Loucy (cell line): ENCODE data around the gene CPXM2.

Source experiments
- H2AFZ ChIP-seq: fragments of 200-600 bp; sonication (generic); 2 replicates; pipeline ENCODE4 v1.6.0; 2016; ENCODE audit warnings: antibody characterized with exemption, mild to moderate bottlenecking, low read length, moderate library complexity
- H3F3A ChIP-seq: fragments of 200-600 bp; 2 replicates; pipeline ENCODE4 v1.6.0; 2016; ENCODE audit warnings: antibody characterized with exemption, low read depth, mild to moderate bottlenecking
- H3K27me3 ChIP-seq: fragments of 200-600 bp; sonication (generic); 2 replicates; pipeline ENCODE4 v1.6.1; 2014; ENCODE audit warnings: low read length, mild to moderate bottlenecking; ENCODE audit not compliant: insufficient read depth, poor library complexity, severe bottlenecking
- H3K36me3 ChIP-seq: fragments of 200-600 bp; sonication (generic); 2 replicates; pipeline ENCODE4 v1.6.1; 2016; ENCODE audit warnings: low read length; ENCODE audit not compliant: insufficient read depth
- H3K4me1 ChIP-seq: fragments of 200-600 bp; sonication (generic); 2 replicates; pipeline ENCODE4 v1.5.1; 2014; ENCODE audit warnings: low read length, mild to moderate bottlenecking; ENCODE audit not compliant: insufficient read depth, poor library complexity, severe bottlenecking
- H3K4me2 ChIP-seq: fragments of 200-600 bp; sonication (generic); 2 replicates; pipeline ENCODE4 v1.6.0; 2014; ENCODE audit warnings: antibody characterized with exemption, low read length, low read depth, mild to moderate bottlenecking; ENCODE audit not compliant: poor library complexity, severe bottlenecking
- H3K4me3 ChIP-seq: fragments of 200-600 bp; sonication (generic); 2 replicates; pipeline ENCODE4 v1.5.1; 2014; ENCODE audit warnings: low read length, mild to moderate bottlenecking, mixed read lengths; ENCODE audit not compliant: poor library complexity, severe bottlenecking
- H3K79me2 ChIP-seq: fragments of 200-600 bp; sonication (generic); 2 replicates; pipeline ENCODE4 v1.6.1; 2014; ENCODE audit warnings: low read length; ENCODE audit not compliant: insufficient read depth
- H3K9ac ChIP-seq: fragments of 200-600 bp; sonication (generic); 2 replicates; pipeline ENCODE4 v1.6.0; 2014; ENCODE audit warnings: mild to moderate bottlenecking, low read depth, low read length, moderate library complexity; ENCODE audit not compliant: poor library complexity, severe bottlenecking
- H3K9me2 ChIP-seq: fragments of 200-600 bp; sonication (generic); replicated peaks from 2 replicates; pipeline ENCODE4 v1.6.1; 2016; ENCODE audit warnings: low read depth, low read length, mixed read lengths
- H3K9me3 ChIP-seq: fragments of 200-600 bp; sonication (generic); 2 replicates; pipeline ENCODE4 v1.6.1; 2014; ENCODE audit warnings: mild to moderate bottlenecking, antibody characterized with exemption, low read length, low read depth; ENCODE audit not compliant: insufficient read depth
- H4K20me1 ChIP-seq: fragments of 200-600 bp; sonication (generic); 2 replicates; pipeline ENCODE4 v1.6.0; 2014; ENCODE audit warnings: antibody characterized with exemption, low read length, mild to moderate bottlenecking; ENCODE audit not compliant: insufficient read depth, poor library complexity, severe bottlenecking
- EZH2phosphoT487 ChIP-seq: fragments of 200-600 bp; IDR thresholded peaks from 2 replicates; pipeline ENCODE4 v1.6.1; 2018; ENCODE audit warnings: antibody characterized with exemption, mild to moderate bottlenecking, moderate library complexity, borderline replicate concordance
- TF ChIP-seq, protein P1 (sequence below): fragments of 200-600 bp; sonication (generic); conservative IDR thresholded peaks from 2 replicates; pipeline ENCODE4 v1.5.1; 2014; ENCODE audit warnings: mild to moderate bottlenecking, antibody characterized with exemption, low read length

Gene CPXM2

DNA sequence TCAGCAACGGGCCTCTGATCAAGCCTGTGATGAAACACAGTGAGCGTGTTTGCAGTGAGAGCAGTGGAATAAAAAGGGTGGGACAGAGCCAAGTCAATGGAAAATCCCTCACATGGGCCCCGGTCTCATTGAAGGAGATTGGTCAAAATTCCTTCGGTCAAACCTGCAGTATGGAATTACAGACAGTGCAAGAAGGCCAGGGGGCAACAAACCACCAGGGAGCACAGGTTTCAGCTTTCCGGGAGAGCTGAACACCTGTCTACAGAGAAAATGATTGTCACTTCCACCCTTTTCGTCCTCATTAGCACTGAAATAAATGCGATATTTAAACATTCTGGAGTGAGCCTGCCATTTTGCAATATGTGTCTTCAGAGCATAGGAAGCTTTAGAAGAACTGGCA lies 132.6 kb downstream of the CPXM2 start:
- H3K9me3 ChIP-seq: no peaks in the 10 kb centered on the region; the same call in 1 of the 2 replicates
- no peaks in the 10 kb centered on the region for H3K79me2 ChIP-seq
- no peaks in the 10 kb centered on the region for H3K4me1 ChIP-seq
- no peak overlapping the region for H3K4me3 ChIP-seq
- no peaks in the 10 kb centered on the region for H3K9me2 ChIP-seq
- TF ChIP-seq, protein P1, sequence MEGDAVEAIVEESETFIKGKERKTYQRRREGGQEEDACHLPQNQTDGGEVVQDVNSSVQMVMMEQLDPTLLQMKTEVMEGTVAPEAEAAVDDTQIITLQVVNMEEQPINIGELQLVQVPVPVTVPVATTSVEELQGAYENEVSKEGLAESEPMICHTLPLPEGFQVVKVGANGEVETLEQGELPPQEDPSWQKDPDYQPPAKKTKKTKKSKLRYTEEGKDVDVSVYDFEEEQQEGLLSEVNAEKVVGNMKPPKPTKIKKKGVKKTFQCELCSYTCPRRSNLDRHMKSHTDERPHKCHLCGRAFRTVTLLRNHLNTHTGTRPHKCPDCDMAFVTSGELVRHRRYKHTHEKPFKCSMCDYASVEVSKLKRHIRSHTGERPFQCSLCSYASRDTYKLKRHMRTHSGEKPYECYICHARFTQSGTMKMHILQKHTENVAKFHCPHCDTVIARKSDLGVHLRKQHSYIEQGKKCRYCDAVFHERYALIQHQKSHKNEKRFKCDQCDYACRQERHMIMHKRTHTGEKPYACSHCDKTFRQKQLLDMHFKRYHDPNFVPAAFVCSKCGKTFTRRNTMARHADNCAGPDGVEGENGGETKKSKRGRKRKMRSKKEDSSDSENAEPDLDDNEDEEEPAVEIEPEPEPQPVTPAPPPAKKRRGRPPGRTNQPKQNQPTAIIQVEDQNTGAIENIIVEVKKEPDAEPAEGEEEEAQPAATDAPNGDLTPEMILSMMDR: no peak
- TF ChIP-seq EZH2phosphoT487: no peak
- no peaks in the 10 kb centered on the region for H3K36me3 ChIP-seq
- no peaks in the 10 kb centered on the region for H3F3A ChIP-seq
- H4K20me1 ChIP-seq: no peaks in the 10 kb centered on the region
- no peak overlapping the region for H2AFZ ChIP-seq
- no peak overlapping the region for H3K9ac ChIP-seq
- no peaks in the 10 kb centered on the region for H3K27me3 ChIP-seq
- H3K4me2 ChIP-seq: no peak overlapping the region

DNA sequence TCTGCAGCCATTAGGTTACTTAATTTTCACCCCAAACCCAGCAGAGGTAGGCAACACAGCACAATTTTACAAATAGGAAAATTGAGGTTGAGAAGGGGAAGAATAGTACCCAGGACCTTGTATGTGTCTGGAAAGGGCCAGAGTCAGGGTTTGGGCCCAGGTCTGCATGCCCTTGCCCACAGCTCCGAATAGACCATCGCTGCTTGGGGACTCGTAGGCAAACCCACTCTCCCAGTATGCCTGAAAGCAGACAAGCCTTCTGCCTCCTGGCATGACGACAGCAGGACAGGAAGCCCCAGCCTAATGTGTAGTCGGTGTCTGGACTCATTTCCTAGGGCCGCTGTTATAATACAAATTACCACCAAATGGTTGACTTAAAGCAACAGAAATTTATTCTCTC lies 133.8 kb downstream of the CPXM2 start:
- Histone ChIP-seq H3F3A (no peaks in the 10 kb centered on the region), H3K36me3 (no peaks in the 10 kb centered on the region), H3K9me3 (no peaks in the 10 kb centered on the region; the same call in 1 of the 2 replicates), H3K9ac (no peak overlapping the region), H4K20me1 (no peaks in the 10 kb centered on the region), H3K79me2 (no peaks in the 10 kb centered on the region), H3K27me3 (no peaks in the 10 kb centered on the region), H3K9me2 (no peaks in the 10 kb centered on the region), H3K4me1 (no peaks in the 10 kb centered on the region), H3K4me3 (no peak overlapping the region), H3K4me2 (no peak overlapping the region), H2AFZ (no peak overlapping the region)
- TF ChIP-seq, protein P1: no peak
- no peak for TF ChIP-seq EZH2phosphoT487

DNA sequence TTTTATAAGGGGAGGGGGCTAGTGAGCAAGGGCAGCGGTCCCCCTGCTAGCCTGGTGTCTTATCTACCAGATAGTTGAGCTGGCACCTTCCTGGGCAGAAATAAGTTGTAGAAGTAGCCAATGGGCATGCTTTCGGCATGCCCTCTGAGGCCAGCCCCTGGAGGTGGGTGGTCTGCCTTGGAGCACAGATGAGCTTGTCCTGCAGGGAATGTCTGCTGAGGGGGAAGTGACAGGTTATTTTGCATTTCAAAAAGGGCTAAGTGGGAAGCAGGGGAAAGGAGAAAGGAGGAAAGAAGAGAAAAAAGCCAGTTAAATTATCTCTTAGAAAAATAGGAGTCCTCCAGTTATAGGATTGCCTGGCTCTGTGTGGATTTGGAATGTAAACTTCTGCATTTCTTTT lies 136.5 kb downstream of the CPXM2 start:
- Histone ChIP-seq H3K9me2 (no peaks in the 10 kb centered on the region), H3K9me3 (peaks cover 12% of the 10 kb centered on the region; the same call in 1 of the 2 replicates), H3K4me3 (no peak overlapping the region), H3K79me2 (no peaks in the 10 kb centered on the region), H3K4me1 (no peaks in the 10 kb centered on the region), H3K4me2 (no peak overlapping the region), H4K20me1 (no peaks in the 10 kb centered on the region), H2AFZ (no peak overlapping the region), H3F3A (no peaks in the 10 kb centered on the region), H3K36me3 (no peaks in the 10 kb centered on the region), H3K9ac (no peak overlapping the region), H3K27me3 (no peaks in the 10 kb centered on the region)
- TF ChIP-seq, protein P1: no peak
- no peak for TF ChIP-seq EZH2phosphoT487
